AG04450 (cell line): ENCODE measurements around the gene EMD. TPM values are rescaled to one million over a fixed set of nuclear protein-coding genes. Genes with fewer than 3 reads are reported as not detected.

Experiments used
- CTCF ChIA-PET: fragments of 300-600, 350-600 bp; formaldehyde crosslinking; extraction: SDS; loops from one replicate; lab custom pipeline; 2022; ENCODE audit warnings: antibody characterized with exemption, inconsistent platforms; lab: Charles Lee
- POLR2A ChIA-PET: fragments of 350-600 bp; formaldehyde crosslinking; extraction: SDS; loops from one replicate; lab custom pipeline; 2021; ENCODE audit warnings: antibody characterized with exemption, inconsistent platforms; lab: Yijun Ruan, JAX
- DNase-seq: peaks from one replicate; pipeline ENCODE4 v3.0.0-alpha.2; 2011; ENCODE audit warnings: low read depth, low spot score
- H3K27ac ChIP-seq: one replicate; pipeline ENCODE4 v1.5.1; 2012; ENCODE audit warnings: low read depth, low read length, control low read depth
- H3K27me3 ChIP-seq: one replicate; pipeline ENCODE4 v1.6.0; 2012; ENCODE audit warnings: low read length; ENCODE audit not compliant: control insufficient read depth, insufficient read depth
- H3K4me3 ChIP-seq: 2 replicates; pipeline ENCODE4 v1.5.1; 2011; ENCODE audit warnings: mild to moderate bottlenecking, low read depth, low read length, control low read depth
- H3K9me3 ChIP-seq: 2 replicates; pipeline ENCODE4 v1.5.1; 2012; ENCODE audit warnings: low read length; ENCODE audit not compliant: control insufficient read depth, insufficient read depth
- CTCF ChIP-seq: IDR thresholded peaks from 2 replicates; pipeline ENCODE4 v1.5.1; 2011; ENCODE audit warnings: low read depth, low read length, control low read depth, inconsistent platforms
- polyA plus RNA-seq: library from polyadenylated mRNA; depleted of rRNA; stranded (reverse); fragments of >200 nt; gene quantifications from 2 replicates; pipeline ENCODE4 v1.2.3, GENCODE V29; 2011; rRNA removed
- small RNA-seq: library from RNA; depleted of rRNA; stranded (forward); fragments of <200 nt; gene quantifications from one replicate; pipeline ENCODE3, GENCODE V24; 2012; ENCODE audit warnings: low read depth; ENCODE audit not compliant: insufficient read length

Gene EMD
- polyA plus RNA-seq, 1 experiment, result 30.2 TPM

DNA sequence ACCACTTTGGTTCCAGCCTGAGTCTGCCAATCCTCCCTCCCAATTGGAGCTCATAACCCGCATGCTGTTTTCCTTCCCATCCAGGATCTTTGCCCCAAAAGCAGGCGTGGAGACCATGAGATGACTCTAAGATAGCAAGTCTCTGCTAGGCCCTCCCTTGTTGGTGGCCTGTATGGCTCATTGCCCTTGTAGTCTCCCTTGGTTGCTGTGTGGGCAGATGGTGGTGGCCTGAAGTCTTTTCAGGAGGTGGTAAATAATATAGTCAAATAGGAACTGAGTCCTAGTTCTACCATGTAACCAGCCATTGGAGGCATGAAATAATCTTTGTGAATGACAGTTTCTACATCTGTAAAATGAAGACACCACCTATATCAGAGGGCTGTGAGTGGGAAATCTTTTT is 50.6 kb downstream of the EMD start:
- no peak for TF ChIP-seq CTCF
- no peak overlapping the region for H3K27ac ChIP-seq
- CTCF ChIA-PET, result interaction anchor here (0.6 to 0.9 kb wide), 2 partner anchors 97 to 303 kb away, joined by 3 read pairs; no protein-coding TSS in a partner anchor
- H3K9me3 ChIP-seq, result no peaks in the 10 kb centered on the region
- H3K4me3 ChIP-seq, result peak overlapping the region; percentile 71
- no peak for DNase-seq
- H3K27me3 ChIP-seq, result no peaks in the 10 kb centered on the region
- POLR2A ChIA-PET, result no interaction called here

- no peak for DNase-seq
- Histone ChIP-seq H3K27ac (no peak overlapping the region), H3K9me3 (no peaks in the 10 kb centered on the region), H3K27me3 (no peaks in the 10 kb centered on the region), H3K4me3 (no peak overlapping the region)
- POLR2A ChIA-PET, result no interaction called here
- CTCF ChIA-PET, result interaction anchor here (0.6 kb wide), 1 partner anchor 302 kb away, joined by 3 read pairs; no protein-coding TSS in a partner anchor
- TF ChIP-seq CTCF, result no peak
These were observed 51.4 kb downstream of the EMD start for GRCh38 chrX:154430479-154430878.

DNA sequence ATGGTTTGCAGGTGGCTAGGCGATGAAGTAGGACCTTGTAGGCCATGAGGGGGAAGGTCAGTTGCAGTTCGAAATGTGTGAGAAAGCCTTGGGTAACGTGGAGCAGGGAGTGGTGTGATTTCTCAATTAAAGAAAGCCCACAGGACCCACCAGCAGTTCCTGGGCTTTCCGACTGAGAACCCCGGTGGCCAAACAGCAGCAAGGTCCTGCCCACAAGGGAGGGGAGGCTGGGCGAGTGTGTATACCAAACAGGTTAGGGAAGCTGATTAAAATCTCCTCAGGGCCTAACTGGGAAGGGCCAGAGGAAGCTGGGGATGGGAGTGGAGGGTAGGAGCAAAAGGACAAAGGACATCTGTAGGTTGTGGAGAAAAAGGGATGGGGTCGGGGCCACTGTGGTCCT is 51.8 kb downstream of the EMD start:
- Histone ChIP-seq H3K9me3 (no peaks in the 10 kb centered on the region), H3K27ac (no peak overlapping the region), H3K27me3 (no peaks in the 10 kb centered on the region), H3K4me3 (no peak overlapping the region)
- no peak for DNase-seq
- ChIA-PET POLR2A (no interaction called here), CTCF (no interaction called here)
- TF ChIP-seq CTCF, result no peak

Small RNAs within 50 kb of the gene (small RNA-seq; reads per million reads assigned to genes)
- not detected for gene SNORA70

Other genes with a start within 250 kb of the EMD start
- gene OPN1LW, start 235.1 kb upstream of the EMD start, polyA plus RNA-seq, result not detected in 2 replicates
- not detected in 2 replicates for gene OPN1MW, start 196.7 kb upstream of the EMD start, polyA plus RNA-seq
- not detected in 2 replicates for gene OPN1MW2, start 159.5 kb upstream of the EMD start, polyA plus RNA-seq
- gene OPN1MW3, start 121.7 kb upstream of the EMD start, polyA plus RNA-seq, result not detected in 2 replicates
- gene TEX28, start 84.2 kb upstream of the EMD start, polyA plus RNA-seq, result not detected in 2 replicates
- not detected in 2 replicates for gene TKTL1, start 83.5 kb upstream of the EMD start, polyA plus RNA-seq
- 605 and 863 TPM in 2 replicates for gene FLNA, start 4.7 kb upstream of the EMD start, polyA plus RNA-seq
- gene RPL10, start 19.1 kb downstream of the EMD start, polyA plus RNA-seq, result 3,912 and 4,828 TPM in 2 replicates
- 25.7 and 36.6 TPM in 2 replicates for gene DNASE1L1, start 30.0 kb downstream of the EMD start, polyA plus RNA-seq
- 13.0 and 15.3 TPM in 2 replicates for gene TAFAZZIN, start 32.2 kb downstream of the EMD start, polyA plus RNA-seq
- 65.0 and 79.7 TPM in 2 replicates for gene ATP6AP1, start 49.4 kb downstream of the EMD start, polyA plus RNA-seq
- 149 and 154 TPM in 2 replicates for gene GDI1, start 57.9 kb downstream of the EMD start, polyA plus RNA-seq
- 69.0 and 79.5 TPM in 2 replicates for gene FAM50A, start 64.8 kb downstream of the EMD start, polyA plus RNA-seq
- gene PLXNA3, start 79.0 kb downstream of the EMD start, polyA plus RNA-seq, result 20.5 and 28.1 TPM in 2 replicates
- gene LAGE3, start 100.0 kb downstream of the EMD start, polyA plus RNA-seq, result 9.3 and 13.2 TPM in 2 replicates
- gene UBL4A, start 107.3 kb downstream of the EMD start, polyA plus RNA-seq, result 17.4 and 20.5 TPM in 2 replicates
- gene SLC10A3, start 111.3 kb downstream of the EMD start, polyA plus RNA-seq, result 10.1 and 13.8 TPM in 2 replicates
- gene FAM3A, start 136.9 kb downstream of the EMD start, polyA plus RNA-seq, result 15.5 and 19.5 TPM in 2 replicates
- gene G6PD, start 167.6 kb downstream of the EMD start, polyA plus RNA-seq, result 172 and 244 TPM in 2 replicates
- gene IKBKG, start 168.3 kb downstream of the EMD start, polyA plus RNA-seq, result 25.1 and 35.8 TPM in 2 replicates
- gene CTAG1A, start 205.8 kb downstream of the EMD start, polyA plus RNA-seq, result not detected in 2 replicates
- gene CTAG1B, start 240.0 kb downstream of the EMD start, polyA plus RNA-seq, result not detected in 2 replicates